Panc1 (cell line): Measurements from ENCODE around the gene LRRC9. TPM values are rescaled to one million over a fixed set of nuclear protein-coding genes. Genes with fewer than 3 reads are reported as not detected.

Source experiments
- ATAC-seq: fragments of 200-7000 bp; cut with Tn5 transposase; 2 replicates; pipeline ENCODE4 v1.9.1; 2020; ENCODE audit warnings: mild to moderate bottlenecking, moderate library complexity
- BruUV-seq: library from RNA; stranded (reverse); fragments of 400-500 nt; replicated peaks from 2 replicates; lab custom pipeline; 2021; lab: Mats Ljungman, UMichigan
- CTCF ChIA-PET: fragments of 300-600 bp; sonication (Branson Sonifier 250); formaldehyde crosslinking; loops from one replicate; lab custom pipeline; 2022; ENCODE audit warnings: antibody characterized with exemption; lab: Charles Lee
- POLR2A ChIA-PET: fragments of 300-600 bp; sonication (Branson Sonifier 250); formaldehyde crosslinking; loops from one replicate; lab custom pipeline; 2022; ENCODE audit warnings: antibody characterized with exemption; lab: Charles Lee
- DNase-seq: peaks from one replicate; pipeline ENCODE4 v3.0.0-alpha.2; 2010; ENCODE audit warnings: low read depth, low spot score
- H3K27ac ChIP-seq: 2 replicates; pipeline ENCODE4 v1.5.1; 2011; ENCODE audit warnings: mild to moderate bottlenecking, low read length, inconsistent platforms
- H3K27me3 ChIP-seq: fragments of 200-500 bp; sonication (Bioruptor generic); 2 replicates; pipeline ENCODE4 v1.6.0; 2014; ENCODE audit warnings: low read length, inconsistent platforms; ENCODE audit not compliant: control insufficient read depth, insufficient read depth
- H3K36me3 ChIP-seq: fragments of 200-500 bp; sonication (Bioruptor generic); 2 replicates; pipeline ENCODE4 v1.5.1; 2014; ENCODE audit warnings: inconsistent platforms, mild to moderate bottlenecking, low read length, moderate library complexity; ENCODE audit not compliant: control insufficient read depth, insufficient read depth
- H3K4me1 ChIP-seq: 2 replicates; pipeline ENCODE4 v1.5.1; 2011; ENCODE audit warnings: inconsistent platforms, mild to moderate bottlenecking, low read length, moderate library complexity; ENCODE audit not compliant: control insufficient read depth, insufficient read depth
- H3K4me3 ChIP-seq, 2 experiments: 2 replicates each; pipeline ENCODE4 v1.5.1; 2011 to 2012; ENCODE audit warnings: low read depth in 2 of 2, low read length in 2 of 2, mild to moderate bottlenecking in 2 of 2, inconsistent platforms in 1 of 2, moderate library complexity in 1 of 2
- H3K9me3 ChIP-seq: fragments of 200-500 bp; sonication (Bioruptor generic); 2 replicates; pipeline ENCODE4 v1.5.1; 2014; ENCODE audit warnings: low read depth, mild to moderate bottlenecking, inconsistent platforms, low read length, moderate library complexity; ENCODE audit not compliant: control insufficient read depth, insufficient read depth
- POLR2AphosphoS5 ChIP-seq: IDR thresholded peaks from 2 replicates; pipeline ENCODE4 v1.6.1; 2012; ENCODE audit warnings: mild to moderate bottlenecking, low read depth, low read length, moderate library complexity
- REST ChIP-seq, 2 experiments: IDR thresholded peaks; 2 replicates each; pipeline ENCODE4 v1.6.1; 2011 to 2012; ENCODE audit warnings: low read depth in 2 of 2, control low read depth in 1 of 2, low read length in 1 of 2, mild to moderate bottlenecking in 1 of 2, moderate library complexity in 1 of 2; ENCODE audit not compliant: insufficient read depth in 1 of 2
- SIN3A ChIP-seq: IDR thresholded peaks from 2 replicates; pipeline ENCODE4 v1.6.1; 2012; ENCODE audit warnings: low read depth, mild to moderate bottlenecking, low read length, moderate library complexity, borderline replicate concordance; ENCODE audit not compliant: insufficient read depth
- TCF7L2 ChIP-seq: IDR thresholded peaks from 2 replicates; pipeline ENCODE4 v1.6.1; 2011; ENCODE audit warnings: mild to moderate bottlenecking, low read depth, low read length, inconsistent platforms
- in situ Hi-C: cut with HindIII; loops from 2 replicates; pipeline ENCODE4 v1.10.0; 2016; ENCODE audit warnings: low sequenced_read_pairs, low pct_unique_long_range_greater_than_20kb
- intact Hi-C: fragments of 100-400 bp; cut with micrococcal nuclease; formaldehyde crosslinking; loops from one replicate; pipeline ENCODE4 v1.10.0; 2022; ENCODE audit not compliant: unreplicated experiment
- total RNA-seq: library from RNA; stranded (reverse); gene quantifications from one replicate; pipeline ENCODE4 v1.2.1, GENCODE V29; 2021; ENCODE audit not compliant: unreplicated experiment
- TF ChIP-seq, protein P1 (sequence below): fragments of 450-650 bp; IDR thresholded peaks from 2 replicates; pipeline ENCODE4 v1.5.1; 2017; ENCODE audit warnings: mild to moderate bottlenecking

The LRRC9 gene
- total RNA-seq, 1 experiment from 2014 or later = not detected

DNA sequence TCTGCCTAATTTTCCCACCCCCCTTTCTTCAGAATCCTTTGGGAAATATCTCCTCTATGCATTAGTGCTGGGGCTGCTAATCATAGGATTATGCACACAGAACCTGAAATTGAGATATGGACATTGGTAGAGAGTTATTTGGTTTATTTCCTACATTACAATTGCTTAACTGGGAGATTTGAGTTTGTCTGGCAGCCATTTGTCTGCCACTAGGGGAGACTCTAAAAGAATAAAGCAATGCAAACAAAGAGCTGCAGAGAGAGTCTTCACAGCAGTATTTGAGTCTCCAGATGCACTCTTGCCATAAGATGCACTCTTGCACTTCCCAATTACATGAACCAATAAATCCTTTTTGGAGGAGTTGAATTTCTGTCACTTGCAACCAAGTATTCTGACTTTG is 159.8 kb downstream of the LRRC9 start:
- H3K9me3 ChIP-seq = no peaks in the 10 kb centered on the region
- H3K27ac ChIP-seq = no peak overlapping the region
- intact Hi-C loops = no loop called here
- POLR2A ChIA-PET = no interaction called here
- H3K4me1 ChIP-seq = no peaks in the 10 kb centered on the region
- no TSS peak for BruUV-seq
- ATAC-seq (no peak), DNase-seq (no peak)
- CTCF ChIA-PET = no interaction called here
- H3K27me3 ChIP-seq = no peaks in the 10 kb centered on the region
- in situ Hi-C loops = no loop called here
- TF ChIP-seq SIN3A (no peak), TCF7L2 (no peak), POLR2AphosphoS5 (no peak), REST (IDR thresholded peaks at IDR 0.05; ENCODE audit: insufficient read depth in 1 of 2, low read depth in 2 of 2, low read length in 1 of 2) (no peak)
- TF ChIP-seq, protein P1, sequence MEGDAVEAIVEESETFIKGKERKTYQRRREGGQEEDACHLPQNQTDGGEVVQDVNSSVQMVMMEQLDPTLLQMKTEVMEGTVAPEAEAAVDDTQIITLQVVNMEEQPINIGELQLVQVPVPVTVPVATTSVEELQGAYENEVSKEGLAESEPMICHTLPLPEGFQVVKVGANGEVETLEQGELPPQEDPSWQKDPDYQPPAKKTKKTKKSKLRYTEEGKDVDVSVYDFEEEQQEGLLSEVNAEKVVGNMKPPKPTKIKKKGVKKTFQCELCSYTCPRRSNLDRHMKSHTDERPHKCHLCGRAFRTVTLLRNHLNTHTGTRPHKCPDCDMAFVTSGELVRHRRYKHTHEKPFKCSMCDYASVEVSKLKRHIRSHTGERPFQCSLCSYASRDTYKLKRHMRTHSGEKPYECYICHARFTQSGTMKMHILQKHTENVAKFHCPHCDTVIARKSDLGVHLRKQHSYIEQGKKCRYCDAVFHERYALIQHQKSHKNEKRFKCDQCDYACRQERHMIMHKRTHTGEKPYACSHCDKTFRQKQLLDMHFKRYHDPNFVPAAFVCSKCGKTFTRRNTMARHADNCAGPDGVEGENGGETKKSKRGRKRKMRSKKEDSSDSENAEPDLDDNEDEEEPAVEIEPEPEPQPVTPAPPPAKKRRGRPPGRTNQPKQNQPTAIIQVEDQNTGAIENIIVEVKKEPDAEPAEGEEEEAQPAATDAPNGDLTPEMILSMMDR = no peak
- no peaks in the 10 kb centered on the region for H3K36me3 ChIP-seq
- no peak overlapping the region for H3K4me3 ChIP-seq

DNA sequence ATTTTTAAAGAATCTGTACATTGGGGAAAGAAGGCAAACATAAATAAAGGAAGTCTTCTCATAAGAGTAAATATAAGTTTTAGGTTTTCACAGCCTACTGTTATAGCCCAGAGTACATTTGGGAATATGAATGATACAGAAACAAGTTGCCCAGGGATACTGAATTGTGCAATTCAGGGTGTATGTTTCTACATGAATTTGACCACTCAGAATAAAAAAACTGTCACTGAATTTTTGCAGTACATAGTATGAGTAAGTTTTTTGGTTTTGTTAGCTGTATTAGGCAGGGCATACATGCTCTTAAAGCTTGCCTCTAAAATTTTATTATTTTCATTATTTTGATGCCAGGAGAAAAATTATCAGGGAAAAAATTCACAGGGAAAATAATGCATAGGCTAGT is 165.1 kb downstream of the LRRC9 start:
- no peak overlapping the region for H3K4me3 ChIP-seq
- ChIA-PET POLR2A (no interaction called here), CTCF (no interaction called here)
- no peaks in the 10 kb centered on the region for H3K9me3 ChIP-seq
- no peak for ATAC-seq
- BruUV-seq = no TSS peak
- no peaks in the 10 kb centered on the region for H3K4me1 ChIP-seq
- H3K36me3 ChIP-seq = no peaks in the 10 kb centered on the region
- intact Hi-C loops = no loop called here
- DNase-seq = no peak
- no peaks in the 10 kb centered on the region for H3K27me3 ChIP-seq
- in situ Hi-C loops = no loop called here
- no peak overlapping the region for H3K27ac ChIP-seq
- TF ChIP-seq SIN3A (no peak), TCF7L2 (no peak), POLR2AphosphoS5 (no peak), REST (IDR thresholded peaks at IDR 0.05; ENCODE audit: insufficient read depth in 1 of 2, low read depth in 2 of 2, low read length in 1 of 2) (no peak)
- TF ChIP-seq, protein P1 = no peak
